ENCODE measurements around the gene BLTP3A. TPM values are rescaled to one million over a fixed set of nuclear protein-coding genes. Genes with fewer than 3 reads are reported as not detected.

The BLTP3A gene
- total and polyA plus RNA-seq, 2 of the 8 experiments (the other 6 are each of a cell fraction or from before 2014, with no cell fraction given), result 8.5 to 17.2 TPM

- Histone ChIP-seq H4K91ac (replicated peaks; ENCODE audit: insufficient read length, low read length) (no peak overlapping the region), H3K27me3 (replicated peaks in 1 of 4; ENCODE audit: control insufficient read depth in 3 of 4, extremely low read depth in 1 of 4, insufficient read depth in 3 of 4, low read length in 3 of 4) (no peaks in the 10 kb centered on the region), H3K27ac (ENCODE audit: low read depth, low read length) (no peak overlapping the region), H4K5ac (ENCODE audit: insufficient read length, low read depth, low read length) (no peak overlapping the region), H3K79me2 (ENCODE audit: control insufficient read depth in 1 of 2, insufficient read depth in 2 of 2, low read length in 2 of 2) (no peaks in the 10 kb centered on the region), H3K79me1 (ENCODE audit: low read depth, low read length) (no peaks in the 10 kb centered on the region), H3K23me2 (ENCODE audit: low read depth, low read length) (no peaks in the 10 kb centered on the region), H3K4me1 (replicated peaks in 1 of 4; ENCODE audit: control insufficient read depth in 3 of 4, insufficient read depth in 4 of 4, low read length in 3 of 4) (no peaks in the 10 kb centered on the region), H3K18ac (ENCODE audit: extremely low read depth, low read length) (no peak overlapping the region), H2AFZ (ENCODE audit: low read length) (no peak overlapping the region), H3K4ac (replicated peaks; ENCODE audit: insufficient read length, low read depth, low read length) (no peak overlapping the region), H3K23ac (ENCODE audit: insufficient read length) (no peak overlapping the region), H3K9me3 (ENCODE audit: insufficient read depth in 2 of 2, low read depth in 1 of 2, low read length in 1 of 2) (no peaks in the 10 kb centered on the region), H3K4me3 (ENCODE audit: extremely low read depth in 1 of 4, insufficient read depth in 2 of 4, low read depth in 3 of 4, low read length in 4 of 4) (no peak overlapping the region), H2BK5ac (ENCODE audit: low read depth, low read length) (no peak overlapping the region), H2BK120ac (replicated peaks; ENCODE audit: low read depth, low read length) (no peak overlapping the region), H3K14ac (ENCODE audit: insufficient read length) (no peak overlapping the region), H3K36me3 (ENCODE audit: control insufficient read depth in 2 of 4, insufficient read depth in 4 of 4, low read length in 3 of 4) (peaks cover 3 to 40% (median 24%) of the 10 kb centered on the region in 4 experiments; a peak in 7 of 8 replicates), H4K20me1 (replicated peaks in 1 of 2; ENCODE audit: control insufficient read depth in 1 of 2, insufficient read depth in 2 of 2, low read length in 2 of 2) (peaks cover 0 to 3% of the 10 kb centered on the region in 2 experiments), H2BK15ac (ENCODE audit: low read length) (no peak overlapping the region), H3K56ac (replicated peaks; ENCODE audit: insufficient read length, low read depth, low read length) (no peak overlapping the region), H4K8ac (ENCODE audit: extremely low read depth, insufficient read depth, low read length) (no peak overlapping the region), H3K9ac (replicated peaks in 1 of 4; ENCODE audit: extremely low read depth in 1 of 4, low read depth in 3 of 4, low read length in 3 of 4) (no peak overlapping the region), H3K4me2 (ENCODE audit: insufficient read depth in 1 of 2, low read depth in 2 of 2, low read length in 2 of 2) (no peak overlapping the region), H2BK12ac (ENCODE audit: low read depth, low read length) (no peak overlapping the region), H2BK20ac (ENCODE audit: low read length) (no peak overlapping the region), H2AK5ac (ENCODE audit: low read depth, low read length) (no peak overlapping the region)
- ChIA-PET POLR2A (ENCODE audit: partially characterized antibody) (interaction anchor here (2.8 to 6.0 kb wide), 2 partner anchors 13 to 18 kb away, joined by 11 to 27 read pairs; partner anchors contain the start of gene BLTP3A), CTCF (ENCODE audit: partially characterized antibody) (no interaction called here)
- 90% methylated on average over 4 of the region's 4 CpGs; no CpG with 5 or more reads in 1 of the 2 experiments for WGBS, 2 experiments (ENCODE audit: extremely low coverage in 1 of 2, insufficient coverage in 1 of 2, insufficient read length in 1 of 2, insufficient replicate concordance in 2 of 2, low coverage in 1 of 2, low lambda C conversion rate in 2 of 2, missing lambda C conversion rate in 1 of 2)
- DNase-seq (ENCODE audit: low read depth in 1 of 2, low spot score in 2 of 2) (no peak), FAIRE-seq (no peak)
These were observed 18.0 kb upstream of the BLTP3A start for GRCh38 chr6:34773916-34774315.

Data from H1 (cell line).